Ishikawa (cell line): ENCODE results near the gene C10orf105.

ENCODE experiments used
- CEBPB ChIP-seq: IDR thresholded peaks from 2 replicates; pipeline ENCODE4 v1.6.1; 2012
- CREB1 ChIP-seq: IDR thresholded peaks from 2 replicates; pipeline ENCODE4 v1.6.1; 2012; ENCODE audit warnings: low read depth
- EGR1 ChIP-seq: IDR thresholded peaks from 2 replicates; pipeline ENCODE4 v1.6.1; 2012
- EP300 ChIP-seq: IDR thresholded peaks from 2 replicates; pipeline ENCODE4 v1.6.1; 2012; ENCODE audit warnings: borderline replicate concordance
- FOXM1 ChIP-seq: IDR thresholded peaks from 2 replicates; pipeline ENCODE4 v1.6.1; 2012; ENCODE audit warnings: low read depth, borderline replicate concordance
- NFIC ChIP-seq: IDR thresholded peaks from 2 replicates; pipeline ENCODE4 v1.6.1; 2012
- RAD21 ChIP-seq: IDR thresholded peaks from 2 replicates; pipeline ENCODE4 v1.6.1; 2012; ENCODE audit warnings: low read depth
- TAF1 ChIP-seq: IDR thresholded peaks from 2 replicates; pipeline ENCODE4 v1.6.1; 2012; ENCODE audit warnings: low read depth, mild to moderate bottlenecking
- TCF12 ChIP-seq: IDR thresholded peaks from 2 replicates; pipeline ENCODE4 v1.6.1; 2012; ENCODE audit warnings: low read depth
- TEAD4 ChIP-seq: IDR thresholded peaks from 2 replicates; pipeline ENCODE4 v1.6.1; 2012
- YY1 ChIP-seq: IDR thresholded peaks from 2 replicates; pipeline ENCODE4 v1.6.1; 2012; ENCODE audit warnings: low read depth
- ZBTB7A ChIP-seq: IDR thresholded peaks from 2 replicates; pipeline ENCODE4 v1.6.1; 2012; ENCODE audit warnings: low read depth
- TF ChIP-seq, protein P1 (sequence below): IDR thresholded peaks from 2 replicates; pipeline ENCODE4 v1.6.1; 2012; ENCODE audit warnings: low read depth, mild to moderate bottlenecking
- TF ChIP-seq, protein P2 (sequence below): IDR thresholded peaks from 2 replicates; pipeline ENCODE4 v1.6.1; 2012
- TF ChIP-seq, protein P3 (sequence below): IDR thresholded peaks from 2 replicates; pipeline ENCODE4 v1.6.1; 2012

The C10orf105 gene

DNA sequence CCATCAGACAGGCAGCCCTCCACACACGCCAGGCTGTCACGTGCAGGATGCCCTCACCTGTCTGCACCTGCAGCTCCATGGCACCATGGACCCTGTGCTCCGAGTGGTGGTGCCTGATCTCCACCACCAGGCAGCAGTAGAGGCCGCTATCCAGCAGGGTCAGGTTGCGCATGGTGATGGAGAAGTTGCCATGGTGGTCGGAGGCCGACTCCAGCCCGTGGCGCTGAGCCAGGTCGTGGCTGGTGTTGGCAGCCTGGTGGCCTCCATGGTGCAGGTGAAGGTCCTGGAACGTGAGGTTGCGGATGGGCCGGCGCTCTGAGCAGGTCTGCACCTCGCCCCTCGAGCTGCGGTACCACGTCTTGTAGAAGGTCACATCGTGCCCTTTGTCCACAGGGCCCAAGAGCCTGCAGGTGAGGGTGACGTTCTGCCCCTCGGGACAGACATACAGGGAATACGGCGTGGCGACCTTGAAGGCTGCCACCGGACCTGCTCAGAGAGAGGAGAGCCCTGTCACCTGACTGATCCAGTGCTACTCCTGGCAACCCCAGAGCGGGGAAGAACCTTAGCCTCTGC is 42.0 kb upstream of the C10orf105 start:
- TF ChIP-seq RAD21 (peak; percentile 37; the same call in 1 of the 2 replicates), TAF1 (no peak)

DNA sequence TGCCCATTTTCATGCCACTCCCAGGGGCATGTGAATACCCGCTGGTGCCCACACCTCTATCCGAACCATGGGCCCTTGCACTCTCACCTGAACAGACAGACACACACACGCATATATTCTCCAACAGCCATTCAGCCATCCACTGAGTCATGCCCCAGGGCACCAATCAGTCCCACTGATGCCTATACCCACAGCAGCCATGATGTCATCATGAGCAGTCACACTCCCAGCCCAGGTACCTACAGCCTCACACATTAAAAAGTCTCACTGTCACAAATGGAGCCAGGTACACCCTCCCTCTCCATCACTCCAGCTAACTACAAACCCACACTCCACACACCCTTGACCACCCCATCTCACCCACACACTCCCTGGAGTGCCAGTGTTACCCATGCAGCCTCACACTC is 41.5 kb upstream of the C10orf105 start:
- no peak for TF ChIP-seq CEBPB
- TF ChIP-seq RAD21 = no peak
- TF ChIP-seq, protein P1, sequence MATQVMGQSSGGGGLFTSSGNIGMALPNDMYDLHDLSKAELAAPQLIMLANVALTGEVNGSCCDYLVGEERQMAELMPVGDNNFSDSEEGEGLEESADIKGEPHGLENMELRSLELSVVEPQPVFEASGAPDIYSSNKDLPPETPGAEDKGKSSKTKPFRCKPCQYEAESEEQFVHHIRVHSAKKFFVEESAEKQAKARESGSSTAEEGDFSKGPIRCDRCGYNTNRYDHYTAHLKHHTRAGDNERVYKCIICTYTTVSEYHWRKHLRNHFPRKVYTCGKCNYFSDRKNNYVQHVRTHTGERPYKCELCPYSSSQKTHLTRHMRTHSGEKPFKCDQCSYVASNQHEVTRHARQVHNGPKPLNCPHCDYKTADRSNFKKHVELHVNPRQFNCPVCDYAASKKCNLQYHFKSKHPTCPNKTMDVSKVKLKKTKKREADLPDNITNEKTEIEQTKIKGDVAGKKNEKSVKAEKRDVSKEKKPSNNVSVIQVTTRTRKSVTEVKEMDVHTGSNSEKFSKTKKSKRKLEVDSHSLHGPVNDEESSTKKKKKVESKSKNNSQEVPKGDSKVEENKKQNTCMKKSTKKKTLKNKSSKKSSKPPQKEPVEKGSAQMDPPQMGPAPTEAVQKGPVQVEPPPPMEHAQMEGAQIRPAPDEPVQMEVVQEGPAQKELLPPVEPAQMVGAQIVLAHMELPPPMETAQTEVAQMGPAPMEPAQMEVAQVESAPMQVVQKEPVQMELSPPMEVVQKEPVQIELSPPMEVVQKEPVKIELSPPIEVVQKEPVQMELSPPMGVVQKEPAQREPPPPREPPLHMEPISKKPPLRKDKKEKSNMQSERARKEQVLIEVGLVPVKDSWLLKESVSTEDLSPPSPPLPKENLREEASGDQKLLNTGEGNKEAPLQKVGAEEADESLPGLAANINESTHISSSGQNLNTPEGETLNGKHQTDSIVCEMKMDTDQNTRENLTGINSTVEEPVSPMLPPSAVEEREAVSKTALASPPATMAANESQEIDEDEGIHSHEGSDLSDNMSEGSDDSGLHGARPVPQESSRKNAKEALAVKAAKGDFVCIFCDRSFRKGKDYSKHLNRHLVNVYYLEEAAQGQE = no peak
- TF ChIP-seq, protein P2, sequence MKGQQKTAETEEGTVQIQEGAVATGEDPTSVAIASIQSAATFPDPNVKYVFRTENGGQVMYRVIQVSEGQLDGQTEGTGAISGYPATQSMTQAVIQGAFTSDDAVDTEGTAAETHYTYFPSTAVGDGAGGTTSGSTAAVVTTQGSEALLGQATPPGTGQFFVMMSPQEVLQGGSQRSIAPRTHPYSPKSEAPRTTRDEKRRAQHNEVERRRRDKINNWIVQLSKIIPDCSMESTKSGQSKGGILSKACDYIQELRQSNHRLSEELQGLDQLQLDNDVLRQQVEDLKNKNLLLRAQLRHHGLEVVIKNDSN = no peak
- no peak for TF ChIP-seq NFIC

DNA sequence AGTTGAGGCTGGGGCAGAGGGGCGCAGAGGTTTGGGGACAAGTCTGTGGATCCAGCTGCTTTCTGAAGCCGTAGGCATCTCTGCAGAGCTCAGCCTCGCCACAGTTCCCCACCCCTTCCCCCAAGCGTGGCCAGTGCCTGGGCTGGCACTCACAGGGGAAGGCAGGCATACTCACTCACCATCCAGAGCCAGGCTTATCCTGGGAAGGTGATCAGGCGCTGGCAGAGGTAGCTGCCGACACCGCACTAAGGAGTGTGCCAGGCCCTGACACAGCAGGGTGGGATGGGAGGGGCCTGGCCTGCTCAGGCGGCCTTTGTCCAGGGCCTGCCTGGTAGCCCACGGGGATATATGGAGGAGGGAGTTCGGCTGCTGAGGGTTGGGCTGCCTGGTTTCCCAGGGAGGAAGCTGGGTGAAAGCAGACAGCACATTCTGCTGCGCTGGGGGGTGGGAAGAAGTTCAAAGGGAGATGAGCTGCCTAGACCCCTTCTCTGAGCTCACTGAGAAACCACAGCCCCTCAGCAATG is 37.9 kb upstream of the C10orf105 start:
- no peak for TF ChIP-seq CREB1
- no peak for TF ChIP-seq FOXM1
- TF ChIP-seq EGR1 = no peak
- TF ChIP-seq, protein P2 = no peak
- TF ChIP-seq, protein P3, sequence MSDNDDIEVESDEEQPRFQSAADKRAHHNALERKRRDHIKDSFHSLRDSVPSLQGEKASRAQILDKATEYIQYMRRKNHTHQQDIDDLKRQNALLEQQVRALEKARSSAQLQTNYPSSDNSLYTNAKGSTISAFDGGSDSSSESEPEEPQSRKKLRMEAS = no peak
- no peak for TF ChIP-seq NFIC
- no peak for TF ChIP-seq YY1
- TF ChIP-seq CEBPB = no peak
- no peak for TF ChIP-seq TAF1
- no peak for TF ChIP-seq TEAD4
- no peak for TF ChIP-seq ZBTB7A
- no peak for TF ChIP-seq EP300
- TF ChIP-seq, protein P1 = no peak
- TF ChIP-seq TCF12 = no peak
- no peak for TF ChIP-seq RAD21

DNA sequence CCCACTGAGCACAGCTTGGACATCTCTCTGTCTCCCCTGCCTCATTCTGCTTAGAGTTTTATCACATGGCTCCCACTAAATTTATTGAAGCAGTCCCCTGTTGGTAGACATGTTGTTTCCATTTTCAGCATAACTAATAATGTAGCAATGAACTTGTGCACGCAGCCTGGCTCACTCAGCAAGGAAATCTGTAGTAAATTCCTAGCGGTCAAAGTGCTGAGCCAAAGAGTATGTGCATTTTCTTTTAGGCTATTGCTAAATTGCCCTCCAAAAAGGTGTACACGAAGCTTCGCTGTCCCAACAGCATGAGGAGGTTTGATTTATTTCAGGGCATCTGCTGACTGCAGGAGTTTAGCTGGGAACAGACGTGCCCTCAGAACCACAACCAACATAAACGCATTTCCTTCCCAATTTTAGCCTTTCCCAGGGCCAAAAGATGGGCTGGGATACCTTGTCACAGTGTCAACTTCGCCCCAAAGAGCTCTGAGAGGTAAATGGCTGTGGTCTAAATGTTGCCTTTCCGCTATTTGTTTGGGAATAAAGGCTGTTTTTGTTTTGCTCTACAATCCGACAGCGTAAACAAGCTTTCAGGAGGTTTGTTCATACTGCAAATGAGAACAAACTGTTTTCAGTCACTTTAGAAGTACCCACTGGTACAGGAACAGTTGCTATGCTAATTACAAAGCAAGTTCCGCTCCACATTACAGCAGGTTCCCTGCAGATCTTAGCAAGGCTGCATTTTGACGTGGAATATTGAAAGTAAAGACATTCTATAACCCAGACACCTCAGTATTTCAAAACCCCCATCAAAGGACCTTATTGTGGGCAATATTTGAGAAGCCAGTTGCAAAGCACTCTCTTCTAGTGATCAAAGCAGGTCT is 37.0 kb upstream of the C10orf105 start:
- TF ChIP-seq EGR1 = no peak
- TF ChIP-seq, protein P1 = no peak

DNA sequence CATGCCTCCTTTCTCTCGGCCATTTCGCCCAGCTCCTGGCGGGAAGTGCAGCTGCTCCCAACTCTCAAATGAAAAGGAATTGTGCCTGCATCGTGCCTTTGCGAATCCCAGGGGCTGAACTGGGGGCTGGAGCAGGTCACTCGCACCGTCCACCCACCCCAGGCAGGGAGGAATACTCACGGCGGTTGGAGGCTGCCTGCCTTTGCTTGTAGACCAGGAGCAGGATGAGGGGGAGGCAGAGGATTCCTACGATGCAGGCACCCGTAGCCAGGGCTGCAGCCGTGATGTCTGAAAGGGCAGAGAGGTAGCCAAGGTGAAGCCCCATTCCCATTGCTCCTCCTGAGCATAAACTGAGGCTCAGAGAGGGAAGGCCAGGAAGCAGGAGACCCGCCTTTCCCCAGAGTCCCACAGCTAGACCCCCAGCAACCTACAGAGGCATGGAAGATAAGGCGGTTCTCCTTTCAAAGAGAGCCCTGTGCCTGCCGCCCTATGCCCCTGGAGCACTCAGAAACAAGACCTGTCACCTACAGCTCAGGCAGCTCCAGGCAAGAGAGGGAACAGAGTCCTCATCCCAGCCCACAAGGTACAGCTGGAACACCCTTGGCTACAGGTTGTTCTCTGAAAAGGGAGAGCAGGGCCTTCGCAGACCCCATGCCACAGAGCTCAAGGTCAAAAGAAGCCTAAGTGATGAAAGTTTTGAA is 35.8 kb upstream of the C10orf105 start:
- TF ChIP-seq, protein P3 = no peak
- TF ChIP-seq CREB1 (no peak), TEAD4 (no peak), TCF12 (no peak), CEBPB (no peak), NFIC (no peak), EP300 (no peak), YY1 (no peak), ZBTB7A (no peak), TAF1 (no peak), RAD21 (no peak), FOXM1 (no peak), EGR1 (no peak)
- TF ChIP-seq, protein P2 = no peak
- TF ChIP-seq, protein P1 = no peak
